Measurements from ENCODE around the gene CD44.

CD44 gene

DNA sequence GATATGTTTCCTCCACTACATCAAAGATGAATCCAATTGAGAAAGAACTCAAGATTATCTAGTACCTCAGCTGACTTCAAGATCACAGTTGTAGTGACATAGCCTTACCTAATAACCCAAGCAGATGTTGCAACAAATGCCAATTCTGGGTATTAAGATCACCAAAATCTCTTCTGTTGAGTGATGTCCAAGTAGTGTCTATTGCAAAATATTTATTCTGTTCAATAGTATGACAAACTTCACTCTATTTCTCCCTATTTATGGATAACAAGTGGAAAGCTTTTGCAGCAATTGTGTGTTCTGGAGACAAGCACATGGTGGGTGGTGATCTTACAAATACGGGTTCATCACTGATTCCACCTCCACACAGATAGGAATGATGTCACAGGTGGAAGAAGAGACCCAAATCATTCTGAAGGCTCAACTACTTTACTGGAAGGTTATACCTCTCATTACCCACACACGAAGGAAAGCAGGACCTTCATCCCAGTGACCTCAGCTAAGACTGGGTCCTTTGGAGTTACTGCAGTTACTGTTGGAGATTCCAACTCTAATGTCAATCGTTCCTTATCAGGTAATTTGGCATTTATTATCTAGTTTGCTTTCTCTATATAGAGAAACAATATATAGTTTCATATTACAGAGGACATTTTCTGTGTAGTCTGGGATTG is 72.0 kb downstream of the CD44 start:
- no peak overlapping the region for H3K4me3 ChIP-seq (ENCODE audit: low read depth in 1 of 2, low read length in 2 of 2)
- DNase-seq, result no peak
- no peaks in the 10 kb centered on the region for H3K4me1 ChIP-seq (ENCODE audit: insufficient read depth, low read length)
- H3K79me2 ChIP-seq (ENCODE audit: insufficient read depth, low read length), result no peaks in the 10 kb centered on the region
- no peak overlapping the region for H3K27ac ChIP-seq (ENCODE audit: low read length)
- no peak for ATAC-seq (ENCODE audit: insufficient read depth, low read depth)
- H3K9me3 ChIP-seq (ENCODE audit: insufficient read depth, low read length, severe bottlenecking), result no peaks in the 10 kb centered on the region
- no peaks in the 10 kb centered on the region for H3K27me3 ChIP-seq (ENCODE audit: insufficient read depth, low read length, poor library complexity)
- no peak overlapping the region for H2AFZ ChIP-seq (ENCODE audit: low read depth, low read length)
- no peak overlapping the region for H3K4me2 ChIP-seq (ENCODE audit: insufficient read depth, low read length)
- TF ChIP-seq EZH2 (IDR thresholded peaks at IDR 0.05; ENCODE audit: borderline replicate concordance, low read depth, low read length, severe bottlenecking), result no peak
- TF ChIP-seq, protein P1, sequence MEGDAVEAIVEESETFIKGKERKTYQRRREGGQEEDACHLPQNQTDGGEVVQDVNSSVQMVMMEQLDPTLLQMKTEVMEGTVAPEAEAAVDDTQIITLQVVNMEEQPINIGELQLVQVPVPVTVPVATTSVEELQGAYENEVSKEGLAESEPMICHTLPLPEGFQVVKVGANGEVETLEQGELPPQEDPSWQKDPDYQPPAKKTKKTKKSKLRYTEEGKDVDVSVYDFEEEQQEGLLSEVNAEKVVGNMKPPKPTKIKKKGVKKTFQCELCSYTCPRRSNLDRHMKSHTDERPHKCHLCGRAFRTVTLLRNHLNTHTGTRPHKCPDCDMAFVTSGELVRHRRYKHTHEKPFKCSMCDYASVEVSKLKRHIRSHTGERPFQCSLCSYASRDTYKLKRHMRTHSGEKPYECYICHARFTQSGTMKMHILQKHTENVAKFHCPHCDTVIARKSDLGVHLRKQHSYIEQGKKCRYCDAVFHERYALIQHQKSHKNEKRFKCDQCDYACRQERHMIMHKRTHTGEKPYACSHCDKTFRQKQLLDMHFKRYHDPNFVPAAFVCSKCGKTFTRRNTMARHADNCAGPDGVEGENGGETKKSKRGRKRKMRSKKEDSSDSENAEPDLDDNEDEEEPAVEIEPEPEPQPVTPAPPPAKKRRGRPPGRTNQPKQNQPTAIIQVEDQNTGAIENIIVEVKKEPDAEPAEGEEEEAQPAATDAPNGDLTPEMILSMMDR (IDR thresholded peaks at IDR 0.05; ENCODE audit: borderline replicate concordance, extremely low read depth, low read length, poor library complexity, severe bottlenecking), result no peak
- no peaks in the 10 kb centered on the region for H4K20me1 ChIP-seq (ENCODE audit: insufficient read depth, low read length)
- no peak overlapping the region for H3K9ac ChIP-seq (ENCODE audit: low read depth, low read length)
- H3K36me3 ChIP-seq (ENCODE audit: insufficient read depth, low read length), result peaks cover 38% of the 10 kb centered on the region

DNA sequence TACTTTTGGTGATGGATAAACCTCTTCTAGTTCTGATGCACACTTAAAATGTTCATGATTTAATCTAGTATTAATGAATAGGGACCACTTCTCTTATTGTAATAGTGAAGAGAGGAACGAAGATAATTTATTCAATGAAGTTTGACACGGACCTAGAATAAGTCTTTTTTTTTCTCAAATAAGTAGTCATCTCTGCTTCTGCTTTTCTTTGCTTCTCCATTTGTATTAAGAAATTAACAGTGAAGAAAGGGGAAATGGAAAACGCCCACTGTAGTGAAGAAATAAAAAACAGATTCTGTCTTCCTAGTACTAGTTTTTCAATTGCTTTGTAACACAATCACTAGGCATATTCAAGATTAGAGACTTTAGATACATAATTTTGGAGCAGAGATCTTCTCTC is 73.0 kb downstream of the CD44 start:
- Histone ChIP-seq H4K20me1 (ENCODE audit: insufficient read depth, low read length) (no peaks in the 10 kb centered on the region), H3K9me3 (ENCODE audit: insufficient read depth, low read length, severe bottlenecking) (no peaks in the 10 kb centered on the region), H3K79me2 (ENCODE audit: insufficient read depth, low read length) (no peaks in the 10 kb centered on the region), H3K27me3 (ENCODE audit: insufficient read depth, low read length, poor library complexity) (no peaks in the 10 kb centered on the region), H3K36me3 (ENCODE audit: insufficient read depth, low read length) (peaks cover 46% of the 10 kb centered on the region), H2AFZ (ENCODE audit: low read depth, low read length) (no peak overlapping the region), H3K4me1 (ENCODE audit: insufficient read depth, low read length) (no peaks in the 10 kb centered on the region), H3K9ac (ENCODE audit: low read depth, low read length) (no peak overlapping the region), H3K4me3 (ENCODE audit: low read depth in 1 of 2, low read length in 2 of 2) (no peak overlapping the region), H3K4me2 (ENCODE audit: insufficient read depth, low read length) (no peak overlapping the region), H3K27ac (ENCODE audit: low read length) (no peak overlapping the region)
- TF ChIP-seq, protein P1 (IDR thresholded peaks at IDR 0.05; ENCODE audit: borderline replicate concordance, extremely low read depth, low read length, poor library complexity, severe bottlenecking), result no peak
- no peak for TF ChIP-seq EZH2 (IDR thresholded peaks at IDR 0.05; ENCODE audit: borderline replicate concordance, low read depth, low read length, severe bottlenecking)
- ATAC-seq (ENCODE audit: insufficient read depth, low read depth) (no peak), DNase-seq (no peak)

DNA sequence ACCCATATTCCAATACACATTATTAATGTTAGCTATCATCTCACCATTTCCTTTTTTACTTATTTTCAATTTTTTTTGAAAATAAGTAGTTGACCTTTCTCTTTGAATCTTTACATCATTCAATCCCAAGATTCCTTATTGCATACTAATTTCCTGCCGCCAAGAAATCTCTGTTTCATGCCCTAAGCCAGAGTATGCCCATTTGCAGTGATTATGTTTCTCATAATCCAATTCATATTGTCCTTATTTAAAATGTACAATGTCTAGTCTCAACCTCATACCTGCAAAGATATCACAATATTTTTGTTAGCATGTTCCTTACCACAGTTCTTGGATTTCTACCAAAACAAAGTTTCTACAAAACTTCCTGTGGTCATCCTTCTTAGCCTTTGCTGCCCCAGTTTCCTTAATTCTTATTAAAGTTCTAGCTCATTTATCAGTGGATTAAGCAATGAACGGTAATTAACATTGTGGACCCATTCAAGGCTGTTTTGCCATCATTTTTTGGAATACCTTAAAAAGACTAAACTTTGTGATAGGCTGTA is 75.3 kb downstream of the CD44 start:
- Histone ChIP-seq H4K20me1 (ENCODE audit: insufficient read depth, low read length) (no peaks in the 10 kb centered on the region), H3K79me2 (ENCODE audit: insufficient read depth, low read length) (no peaks in the 10 kb centered on the region), H3K27ac (ENCODE audit: low read length) (no peak overlapping the region), H3K9ac (ENCODE audit: low read depth, low read length) (no peak overlapping the region), H3K9me3 (ENCODE audit: insufficient read depth, low read length, severe bottlenecking) (no peaks in the 10 kb centered on the region), H3K36me3 (ENCODE audit: insufficient read depth, low read length) (peaks cover 43% of the 10 kb centered on the region), H2AFZ (ENCODE audit: low read depth, low read length) (no peak overlapping the region), H3K4me2 (ENCODE audit: insufficient read depth, low read length) (no peak overlapping the region), H3K4me1 (ENCODE audit: insufficient read depth, low read length) (no peaks in the 10 kb centered on the region), H3K4me3 (ENCODE audit: low read depth in 1 of 2, low read length in 2 of 2) (no peak overlapping the region), H3K27me3 (ENCODE audit: insufficient read depth, low read length, poor library complexity) (no peaks in the 10 kb centered on the region)
- DNase-seq, result no peak
- TF ChIP-seq EZH2 (IDR thresholded peaks at IDR 0.05; ENCODE audit: borderline replicate concordance, low read depth, low read length, severe bottlenecking), result no peak
- TF ChIP-seq, protein P1 (IDR thresholded peaks at IDR 0.05; ENCODE audit: borderline replicate concordance, extremely low read depth, low read length, poor library complexity, severe bottlenecking), result no peak
- no peak for ATAC-seq (ENCODE audit: insufficient read depth, low read depth)

Data from DND-41 (cell line).